IMR-90 (cell line): ENCODE data around the gene VEGFC. TPM values are rescaled to one million over a fixed set of nuclear protein-coding genes. Genes with fewer than 3 reads are reported as not detected.

Experiments used
- ATAC-seq: fragments of 200-7000 bp; cut with Tn5 transposase; 2 replicates; pipeline ENCODE4 v1.9.1; 2020; ENCODE audit warnings: low read depth, mild to moderate bottlenecking, moderate library complexity
- BruUV-seq: library from RNA; stranded (reverse); fragments of 400-500 nt; replicated peaks from 2 replicates; lab custom pipeline; 2021; lab: Mats Ljungman, UMichigan
- CTCF ChIA-PET: fragments of 300-600 bp; formaldehyde crosslinking; extraction: SDS; loops from one replicate; lab custom pipeline; 2021; ENCODE audit warnings: antibody characterized with exemption; lab: Yijun Ruan, JAX
- POLR2A ChIA-PET: fragments of 300-600 bp; sonication (Branson Sonifier 250); formaldehyde crosslinking; loops from one replicate; lab custom pipeline; 2022; ENCODE audit warnings: antibody characterized with exemption; ENCODE audit not compliant: unreplicated experiment; lab: Charles Lee
- DNase-seq: peaks from one replicate; pipeline ENCODE4 v3.0.0; 2013
- H2AFZ ChIP-seq: replicated peaks from 2 replicates; pipeline ENCODE3; 2013; ENCODE audit warnings: low read length, mild to moderate bottlenecking; ENCODE audit not compliant: poor library complexity
- H2AK5ac ChIP-seq: 2 replicates; pipeline ENCODE4 v1.6.1; 2013; ENCODE audit warnings: low read depth, low read length, inconsistent platforms
- H2AK9ac ChIP-seq: replicated peaks from 2 replicates; pipeline ENCODE3; 2013; ENCODE audit warnings: mild to moderate bottlenecking, low read depth, low read length, moderate library complexity; ENCODE audit not compliant: poor library complexity
- H2BK120ac ChIP-seq: 2 replicates; pipeline ENCODE4 v1.6.1; 2013; ENCODE audit warnings: low read depth, low read length, inconsistent platforms
- H2BK15ac ChIP-seq: 3 replicates; pipeline ENCODE4 v1.6.1; 2013; ENCODE audit warnings: low read depth, low read length, inconsistent platforms
- H2BK20ac ChIP-seq: 2 replicates; pipeline ENCODE4 v1.6.1; 2013; ENCODE audit warnings: low read depth, mild to moderate bottlenecking, inconsistent platforms, low read length, moderate library complexity
- H2BK5ac ChIP-seq: 2 replicates; pipeline ENCODE4 v1.6.1; 2013; ENCODE audit warnings: mild to moderate bottlenecking, low read depth, low read length, inconsistent platforms; ENCODE audit not compliant: poor library complexity, severe bottlenecking
- H3K14ac ChIP-seq: replicated peaks from 2 replicates; pipeline ENCODE4 v1.6.1; 2013; ENCODE audit warnings: low read depth, low read length, inconsistent platforms
- H3K18ac ChIP-seq: 2 replicates; pipeline ENCODE4 v1.6.1; 2013; ENCODE audit warnings: low read depth, low read length, control low read depth
- H3K23ac ChIP-seq: 2 replicates; pipeline ENCODE4 v1.6.1; 2013; ENCODE audit warnings: low read depth, low read length, inconsistent platforms
- H3K27ac ChIP-seq: 2 replicates; pipeline ENCODE4 v1.5.1; 2013; ENCODE audit warnings: mild to moderate bottlenecking, control low read depth, low read length; ENCODE audit not compliant: insufficient read depth
- H3K27me3 ChIP-seq: 2 replicates; pipeline ENCODE4 v1.6.1; 2013; ENCODE audit warnings: low read length; ENCODE audit not compliant: control insufficient read depth, insufficient read depth
- H3K36me3 ChIP-seq: 2 replicates; pipeline ENCODE4 v1.6.1; 2013; ENCODE audit warnings: low read length, mixed read lengths; ENCODE audit not compliant: control insufficient read depth, insufficient read depth
- H3K4ac ChIP-seq: 2 replicates; pipeline ENCODE4 v1.6.1; 2013; ENCODE audit warnings: low read depth, low read length, inconsistent platforms
- H3K4me1 ChIP-seq: 2 replicates; pipeline ENCODE4 v1.6.1; 2013; ENCODE audit warnings: low read length, mixed read lengths; ENCODE audit not compliant: control insufficient read depth, insufficient read depth
- H3K4me2 ChIP-seq: 2 replicates; pipeline ENCODE4 v1.6.1; 2013; ENCODE audit warnings: low read depth, mild to moderate bottlenecking, control low read depth, low read length, moderate library complexity
- H3K4me3 ChIP-seq: 2 replicates; pipeline ENCODE4 v1.5.1; 2013; ENCODE audit warnings: low read depth, mild to moderate bottlenecking, control low read depth, low read length, moderate library complexity; ENCODE audit not compliant: insufficient read depth
- H3K56ac ChIP-seq: 2 replicates; pipeline ENCODE4 v1.6.1; 2013; ENCODE audit warnings: low read length, inconsistent platforms; ENCODE audit not compliant: insufficient read depth; ENCODE audit errors: extremely low read depth
- H3K79me1 ChIP-seq, 2 experiments: 2 replicates each; pipeline ENCODE4 v1.6.1; 2013; ENCODE audit warnings: low read length in 2 of 2, inconsistent platforms in 1 of 2, low read depth in 1 of 2
- H3K9ac ChIP-seq: 2 replicates; pipeline ENCODE4 v1.6.1; 2013; ENCODE audit warnings: low read depth, low read length, control low read depth
- H3K9me1 ChIP-seq: 2 replicates; pipeline ENCODE4 v1.6.1; 2013; ENCODE audit warnings: low read length, inconsistent platforms; ENCODE audit not compliant: insufficient read depth
- H3K9me3 ChIP-seq: 2 replicates; pipeline ENCODE4 v1.6.1; 2013; ENCODE audit warnings: low read length; ENCODE audit not compliant: control insufficient read depth, insufficient read depth
- H4K20me1 ChIP-seq: 2 replicates; pipeline ENCODE4 v1.6.1; 2013; ENCODE audit warnings: low read length, inconsistent platforms; ENCODE audit not compliant: insufficient read depth
- H4K5ac ChIP-seq: 2 replicates; pipeline ENCODE4 v1.6.1; 2013; ENCODE audit warnings: mild to moderate bottlenecking, low read depth, low read length, control low read depth
- H4K8ac ChIP-seq, 2 experiments: 2 replicates each; pipeline ENCODE4 v1.6.1; 2013; ENCODE audit warnings: low read depth in 2 of 2, low read length in 2 of 2, control low read depth in 1 of 2, inconsistent platforms in 1 of 2
- H4K91ac ChIP-seq: 2 replicates; pipeline ENCODE4 v1.6.1; 2013; ENCODE audit warnings: low read depth, low read length, inconsistent platforms; ENCODE audit not compliant: insufficient read depth
- CEBPB ChIP-seq: IDR thresholded peaks from 2 replicates; pipeline ENCODE4 v1.6.1; 2012; ENCODE audit warnings: low read depth, low read length, improper control_type of control experiment
- CHD1 ChIP-seq: IDR thresholded peaks from 2 replicates; pipeline ENCODE4 v1.6.1; 2012; ENCODE audit warnings: low read depth, low read length, improper control_type of control experiment
- CTCF ChIP-seq: conservative IDR thresholded peaks from 2 replicates; pipeline ENCODE4 v1.5.1; 2012; ENCODE audit warnings: mild to moderate bottlenecking, low read depth, low read length, improper control_type of control experiment
- ELK1 ChIP-seq: fragments of 150-350 bp; IDR thresholded peaks from 2 replicates; pipeline ENCODE4 v1.6.1; 2016; ENCODE audit warnings: low read depth, mild to moderate bottlenecking, low read length, moderate library complexity, borderline replicate concordance
- FOS ChIP-seq: fragments of 150-350 bp; IDR thresholded peaks from 2 replicates; pipeline ENCODE4 v1.6.1; 2016; ENCODE audit warnings: low read depth, low read length
- MAFK ChIP-seq: IDR thresholded peaks from 2 replicates; pipeline ENCODE4 v1.6.1; 2012; ENCODE audit warnings: low read depth, low read length, improper control_type of control experiment
- MAZ ChIP-seq: IDR thresholded peaks from 2 replicates; pipeline ENCODE4 v1.6.1; 2012; ENCODE audit warnings: low read depth, mild to moderate bottlenecking, low read length, improper control_type of control experiment, moderate library complexity, borderline replicate concordance
- NFE2L2 ChIP-seq: fragments of 150-350 bp; IDR thresholded peaks from 2 replicates; pipeline ENCODE4 v1.6.1; 2016; ENCODE audit warnings: low read depth, mild to moderate bottlenecking, low read length
- POLR2A ChIP-seq: IDR thresholded peaks from 2 replicates; pipeline ENCODE4 v1.6.1; 2012; ENCODE audit warnings: mild to moderate bottlenecking, low read depth, low read length
- RCOR1 ChIP-seq: IDR thresholded peaks from 2 replicates; pipeline ENCODE4 v1.6.1; 2012; ENCODE audit warnings: mild to moderate bottlenecking, low read length, improper control_type of control experiment; ENCODE audit not compliant: insufficient replicate concordance
- SMC3 ChIP-seq: fragments of 150-350 bp; IDR thresholded peaks from 2 replicates; pipeline ENCODE4 v1.6.1; 2016; ENCODE audit warnings: low read depth, mild to moderate bottlenecking, antibody characterized with exemption, low read length, moderate library complexity
- WGBS, 2 experiments: methylation state at CpG; one replicate each; pipeline versions ENCODE4 v1.1.5 to v1.1.7; 2013; ENCODE audit warnings: missing lambda C conversion rate in 2 of 2; ENCODE audit not compliant: insufficient read length in 1 of 2; ENCODE audit errors: extremely low coverage in 2 of 2; 5-methylcytosine and 5-hydroxymethylcytosine counted together
- dilution Hi-C: fragments of 300-500 bp; cut with HindIII; formaldehyde crosslinking; loops from one replicate; pipeline ENCODE4 v1.14.3; 2018; ENCODE audit warnings: low sequenced_read_pairs; ENCODE audit not compliant: unreplicated experiment
- in situ Hi-C: fragments of 300-500 bp; cut with MboI; formaldehyde crosslinking; loops from 3 replicates; pipeline ENCODE4 v1.14.3; 2019; ENCODE audit warnings: low sequenced_read_pairs, inconsistent platforms, mixed read lengths
- intact Hi-C: fragments of 100-400 bp; cut with micrococcal nuclease; formaldehyde crosslinking; loops from 2 replicates; pipeline ENCODE4 v1.10.0; 2022
- polyA plus RNA-seq, 3 experiments: library from polyadenylated mRNA; depleted of rRNA; stranded (reverse); fragments of >200 nt; gene quantifications; 2 replicates each; pipeline ENCODE4 v1.2.3, GENCODE V29; 2012; ENCODE audit warnings: low replicate concordance in 1 of 3
- total RNA-seq: library from RNA; depleted of rRNA; stranded (reverse); fragments of >200 nt; gene quantifications from 2 replicates; pipeline ENCODE4 v1.2.3, GENCODE V29; 2012

VEGFC gene
- total and polyA plus RNA-seq, 2 of the 4 experiments (the other 2 are of a cell fraction): 22.9 to 49.7 TPM

GRCh38 chr4:176798540-176798939, 5.8 kb upstream of the VEGFC start:
- ChIA-PET CTCF (interaction anchor here (1.9 kb wide), 1 partner anchor 249 kb away, joined by 4 read pairs; no protein-coding TSS in a partner anchor), POLR2A (no interaction called here)
- H4K20me1 ChIP-seq: no peaks in the 10 kb centered on the region
- H2BK120ac ChIP-seq: no peak overlapping the region
- H3K36me3 ChIP-seq: no peaks in the 10 kb centered on the region
- no peak overlapping the region for H4K91ac ChIP-seq
- no peak overlapping the region for H2AFZ ChIP-seq
- H3K56ac ChIP-seq: no peak overlapping the region
- H3K4ac ChIP-seq: no peak overlapping the region
- no TSS peak for BruUV-seq
- ATAC-seq (no peak), DNase-seq (no peak)
- H2BK15ac ChIP-seq: no peak overlapping the region
- H3K23ac ChIP-seq: no peak overlapping the region
- no peak overlapping the region for H3K14ac ChIP-seq
- H3K9me3 ChIP-seq: no peaks in the 10 kb centered on the region
- H3K27me3 ChIP-seq: no peaks in the 10 kb centered on the region
- in situ Hi-C loops: loop anchor here (10.0 to 25.0 kb wide), 4 partner anchors 216 to 539 kb away; no protein-coding TSS in a partner anchor
- no peak overlapping the region for H2AK9ac ChIP-seq
- H2BK20ac ChIP-seq: no peak overlapping the region
- dilution Hi-C loops: no loop called here
- no peak overlapping the region for H3K18ac ChIP-seq
- H3K4me3 ChIP-seq: no peak overlapping the region
- no CpG with 5 or more reads among the region's 1 CpG for WGBS, 2 experiments
- H3K9me1 ChIP-seq: no peaks in the 10 kb centered on the region
- H4K5ac ChIP-seq: no peak overlapping the region
- H3K27ac ChIP-seq: no peak overlapping the region
- no peak overlapping the region for H2AK5ac ChIP-seq
- no peak overlapping the region for H2BK5ac ChIP-seq
- TF ChIP-seq NFE2L2 (no peak), FOS (no peak), MAFK (no peak), POLR2A (no peak), CHD1 (no peak), CEBPB (no peak), RCOR1 (no peak), ELK1 (no peak), SMC3 (no peak), MAZ (no peak), CTCF (no peak)
- H4K8ac ChIP-seq: no peak overlapping the region
- no peak overlapping the region for H3K4me2 ChIP-seq
- H3K4me1 ChIP-seq: peaks cover 6% of the 10 kb centered on the region
- intact Hi-C loops: loop anchor here (10.0 kb wide), 2 partner anchors 386 to 536 kb away; no protein-coding TSS in a partner anchor
- no peak overlapping the region for H3K9ac ChIP-seq
- H3K79me1 ChIP-seq: peaks cover 0 to 12% of the 10 kb centered on the region in 2 experiments; a peak in 3 of 4 replicates
